IMR-90 (cell line): Measurements from ENCODE around the gene LGI2. TPM values are rescaled to one million over a fixed set of nuclear protein-coding genes. Genes with fewer than 3 reads are reported as not detected.

Experiments used
- ATAC-seq: fragments of 200-7000 bp; cut with Tn5 transposase; 2 replicates; pipeline ENCODE4 v1.9.1; 2020; ENCODE audit warnings: low read depth, mild to moderate bottlenecking, moderate library complexity
- BruUV-seq: library from RNA; stranded (reverse); fragments of 400-500 nt; replicated peaks from 2 replicates; lab custom pipeline; 2021; lab: Mats Ljungman, UMichigan
- CTCF ChIA-PET: fragments of 300-600 bp; formaldehyde crosslinking; extraction: SDS; loops from one replicate; lab custom pipeline; 2021; ENCODE audit warnings: antibody characterized with exemption; lab: Yijun Ruan, JAX
- POLR2A ChIA-PET: fragments of 300-600 bp; sonication (Branson Sonifier 250); formaldehyde crosslinking; loops from one replicate; lab custom pipeline; 2022; ENCODE audit warnings: antibody characterized with exemption; ENCODE audit not compliant: unreplicated experiment; lab: Charles Lee
- DNase-seq: peaks from one replicate; pipeline ENCODE4 v3.0.0; 2013
- H2AFZ ChIP-seq: replicated peaks from 2 replicates; pipeline ENCODE3; 2013; ENCODE audit warnings: low read length, mild to moderate bottlenecking; ENCODE audit not compliant: poor library complexity
- H2AK5ac ChIP-seq: 2 replicates; pipeline ENCODE4 v1.6.1; 2013; ENCODE audit warnings: low read depth, low read length, inconsistent platforms
- H2AK9ac ChIP-seq: replicated peaks from 2 replicates; pipeline ENCODE3; 2013; ENCODE audit warnings: mild to moderate bottlenecking, low read depth, low read length, moderate library complexity; ENCODE audit not compliant: poor library complexity
- H2BK120ac ChIP-seq: 2 replicates; pipeline ENCODE4 v1.6.1; 2013; ENCODE audit warnings: low read depth, low read length, inconsistent platforms
- H2BK15ac ChIP-seq: 3 replicates; pipeline ENCODE4 v1.6.1; 2013; ENCODE audit warnings: low read depth, low read length, inconsistent platforms
- H2BK20ac ChIP-seq: 2 replicates; pipeline ENCODE4 v1.6.1; 2013; ENCODE audit warnings: low read depth, mild to moderate bottlenecking, inconsistent platforms, low read length, moderate library complexity
- H2BK5ac ChIP-seq: 2 replicates; pipeline ENCODE4 v1.6.1; 2013; ENCODE audit warnings: mild to moderate bottlenecking, low read depth, low read length, inconsistent platforms; ENCODE audit not compliant: poor library complexity, severe bottlenecking
- H3K14ac ChIP-seq: replicated peaks from 2 replicates; pipeline ENCODE4 v1.6.1; 2013; ENCODE audit warnings: low read depth, low read length, inconsistent platforms
- H3K18ac ChIP-seq: 2 replicates; pipeline ENCODE4 v1.6.1; 2013; ENCODE audit warnings: low read depth, low read length, control low read depth
- H3K23ac ChIP-seq: 2 replicates; pipeline ENCODE4 v1.6.1; 2013; ENCODE audit warnings: low read depth, low read length, inconsistent platforms
- H3K27ac ChIP-seq: 2 replicates; pipeline ENCODE4 v1.5.1; 2013; ENCODE audit warnings: mild to moderate bottlenecking, control low read depth, low read length; ENCODE audit not compliant: insufficient read depth
- H3K27me3 ChIP-seq: 2 replicates; pipeline ENCODE4 v1.6.1; 2013; ENCODE audit warnings: low read length; ENCODE audit not compliant: control insufficient read depth, insufficient read depth
- H3K36me3 ChIP-seq: 2 replicates; pipeline ENCODE4 v1.6.1; 2013; ENCODE audit warnings: low read length, mixed read lengths; ENCODE audit not compliant: control insufficient read depth, insufficient read depth
- H3K4ac ChIP-seq: 2 replicates; pipeline ENCODE4 v1.6.1; 2013; ENCODE audit warnings: low read depth, low read length, inconsistent platforms
- H3K4me1 ChIP-seq: 2 replicates; pipeline ENCODE4 v1.6.1; 2013; ENCODE audit warnings: low read length, mixed read lengths; ENCODE audit not compliant: control insufficient read depth, insufficient read depth
- H3K4me2 ChIP-seq: 2 replicates; pipeline ENCODE4 v1.6.1; 2013; ENCODE audit warnings: low read depth, mild to moderate bottlenecking, control low read depth, low read length, moderate library complexity
- H3K4me3 ChIP-seq: 2 replicates; pipeline ENCODE4 v1.5.1; 2013; ENCODE audit warnings: low read depth, mild to moderate bottlenecking, control low read depth, low read length, moderate library complexity; ENCODE audit not compliant: insufficient read depth
- H3K56ac ChIP-seq: 2 replicates; pipeline ENCODE4 v1.6.1; 2013; ENCODE audit warnings: low read length, inconsistent platforms; ENCODE audit not compliant: insufficient read depth; ENCODE audit errors: extremely low read depth
- H3K79me1 ChIP-seq, 2 experiments: 2 replicates each; pipeline ENCODE4 v1.6.1; 2013; ENCODE audit warnings: low read length in 2 of 2, inconsistent platforms in 1 of 2, low read depth in 1 of 2
- H3K9ac ChIP-seq: 2 replicates; pipeline ENCODE4 v1.6.1; 2013; ENCODE audit warnings: low read depth, low read length, control low read depth
- H3K9me1 ChIP-seq: 2 replicates; pipeline ENCODE4 v1.6.1; 2013; ENCODE audit warnings: low read length, inconsistent platforms; ENCODE audit not compliant: insufficient read depth
- H3K9me3 ChIP-seq: 2 replicates; pipeline ENCODE4 v1.6.1; 2013; ENCODE audit warnings: low read length; ENCODE audit not compliant: control insufficient read depth, insufficient read depth
- H4K20me1 ChIP-seq: 2 replicates; pipeline ENCODE4 v1.6.1; 2013; ENCODE audit warnings: low read length, inconsistent platforms; ENCODE audit not compliant: insufficient read depth
- H4K5ac ChIP-seq: 2 replicates; pipeline ENCODE4 v1.6.1; 2013; ENCODE audit warnings: mild to moderate bottlenecking, low read depth, low read length, control low read depth
- H4K8ac ChIP-seq, 2 experiments: 2 replicates each; pipeline ENCODE4 v1.6.1; 2013; ENCODE audit warnings: low read depth in 2 of 2, low read length in 2 of 2, control low read depth in 1 of 2, inconsistent platforms in 1 of 2
- H4K91ac ChIP-seq: 2 replicates; pipeline ENCODE4 v1.6.1; 2013; ENCODE audit warnings: low read depth, low read length, inconsistent platforms; ENCODE audit not compliant: insufficient read depth
- CHD1 ChIP-seq: IDR thresholded peaks from 2 replicates; pipeline ENCODE4 v1.6.1; 2012; ENCODE audit warnings: low read depth, low read length, improper control_type of control experiment
- CTCF ChIP-seq: conservative IDR thresholded peaks from 2 replicates; pipeline ENCODE4 v1.5.1; 2012; ENCODE audit warnings: mild to moderate bottlenecking, low read depth, low read length, improper control_type of control experiment
- ELK1 ChIP-seq: fragments of 150-350 bp; IDR thresholded peaks from 2 replicates; pipeline ENCODE4 v1.6.1; 2016; ENCODE audit warnings: low read depth, mild to moderate bottlenecking, low read length, moderate library complexity, borderline replicate concordance
- MXI1 ChIP-seq: IDR thresholded peaks from 2 replicates; pipeline ENCODE4 v1.6.1; 2012; ENCODE audit warnings: low read depth, mild to moderate bottlenecking, low read length, moderate library complexity, borderline replicate concordance
- POLR2A ChIP-seq: IDR thresholded peaks from 2 replicates; pipeline ENCODE4 v1.6.1; 2012; ENCODE audit warnings: mild to moderate bottlenecking, low read depth, low read length
- RAD21 ChIP-seq: IDR thresholded peaks from 2 replicates; pipeline ENCODE4 v1.6.1; 2012; ENCODE audit warnings: low read length, improper control_type of control experiment
- RCOR1 ChIP-seq: IDR thresholded peaks from 2 replicates; pipeline ENCODE4 v1.6.1; 2012; ENCODE audit warnings: mild to moderate bottlenecking, low read length, improper control_type of control experiment; ENCODE audit not compliant: insufficient replicate concordance
- SMC3 ChIP-seq: fragments of 150-350 bp; IDR thresholded peaks from 2 replicates; pipeline ENCODE4 v1.6.1; 2016; ENCODE audit warnings: low read depth, mild to moderate bottlenecking, antibody characterized with exemption, low read length, moderate library complexity
- USF2 ChIP-seq: fragments of 150-350 bp; IDR thresholded peaks from 2 replicates; pipeline ENCODE4 v1.6.1; 2017; ENCODE audit warnings: mild to moderate bottlenecking, antibody characterized with exemption, low read length, low read depth
- WGBS, 2 experiments: methylation state at CpG; one replicate each; pipeline versions ENCODE4 v1.1.5 to v1.1.7; 2013; ENCODE audit warnings: missing lambda C conversion rate in 2 of 2; ENCODE audit not compliant: insufficient read length in 1 of 2; ENCODE audit errors: extremely low coverage in 2 of 2; 5-methylcytosine and 5-hydroxymethylcytosine counted together
- dilution Hi-C: fragments of 300-500 bp; cut with HindIII; formaldehyde crosslinking; loops from one replicate; pipeline ENCODE4 v1.14.3; 2018; ENCODE audit warnings: low sequenced_read_pairs; ENCODE audit not compliant: unreplicated experiment
- in situ Hi-C: fragments of 300-500 bp; cut with MboI; formaldehyde crosslinking; loops from 3 replicates; pipeline ENCODE4 v1.14.3; 2019; ENCODE audit warnings: low sequenced_read_pairs, inconsistent platforms, mixed read lengths
- intact Hi-C: fragments of 100-400 bp; cut with micrococcal nuclease; formaldehyde crosslinking; loops from 2 replicates; pipeline ENCODE4 v1.10.0; 2022
- polyA plus RNA-seq, 3 experiments: library from polyadenylated mRNA; depleted of rRNA; stranded (reverse); fragments of >200 nt; gene quantifications; 2 replicates each; pipeline ENCODE4 v1.2.3, GENCODE V29; 2012; ENCODE audit warnings: low replicate concordance in 1 of 3
- total RNA-seq: library from RNA; depleted of rRNA; stranded (reverse); fragments of >200 nt; gene quantifications from 2 replicates; pipeline ENCODE4 v1.2.3, GENCODE V29; 2012

The LGI2 gene
- total and polyA plus RNA-seq, 2 of the 4 experiments (the other 2 are of a cell fraction): not detected

GRCh38 chr4:25060241-25060962 lies 29.7 kb upstream of the LGI2 start:
- no peak overlapping the region for H3K4ac ChIP-seq
- H2AFZ ChIP-seq: no peak overlapping the region
- ATAC-seq (no peak), DNase-seq (no peak)
- no peak overlapping the region for H3K14ac ChIP-seq
- H2BK120ac ChIP-seq: no peak overlapping the region
- intact Hi-C loops (no loop called here), in situ Hi-C loops (no loop called here), dilution Hi-C loops (no loop called here)
- H2BK20ac ChIP-seq: no peak overlapping the region
- POLR2A ChIA-PET: no interaction called here
- no peaks in the 10 kb centered on the region for H3K9me3 ChIP-seq
- H2BK15ac ChIP-seq: no peak overlapping the region
- H3K27me3 ChIP-seq: peaks cover 14% of the 10 kb centered on the region
- no peak overlapping the region for H3K4me3 ChIP-seq
- H3K23ac ChIP-seq: no peak overlapping the region
- H3K9me1 ChIP-seq: no peaks in the 10 kb centered on the region
- CTCF ChIA-PET: no interaction called here
- no peak overlapping the region for H4K5ac ChIP-seq
- H3K27ac ChIP-seq: no peak overlapping the region
- no peak overlapping the region for H2AK5ac ChIP-seq
- H2AK9ac ChIP-seq: no peak overlapping the region
- no peak overlapping the region for H3K4me2 ChIP-seq
- H2BK5ac ChIP-seq: no peak overlapping the region
- no peaks in the 10 kb centered on the region for H3K36me3 ChIP-seq
- H3K56ac ChIP-seq: no peak overlapping the region
- no peak overlapping the region for H3K9ac ChIP-seq
- 60% methylated on average over 1 of the region's 8 CpGs; no CpG with 5 or more reads in 1 of the 2 experiments for WGBS, 2 experiments
- H4K20me1 ChIP-seq: no peaks in the 10 kb centered on the region
- H3K79me1 ChIP-seq: no peaks in the 10 kb centered on the region
- no peaks in the 10 kb centered on the region for H3K4me1 ChIP-seq
- no peak overlapping the region for H4K91ac ChIP-seq
- no peak overlapping the region for H3K18ac ChIP-seq
- H4K8ac ChIP-seq: no peak overlapping the region
- BruUV-seq: no TSS peak
- TF ChIP-seq RAD21 (no peak), ELK1 (no peak), CHD1 (no peak), MXI1 (no peak), USF2 (no peak), SMC3 (no peak), CTCF (no peak), POLR2A (no peak), RCOR1 (no peak)
